Motor neuron (in vitro differentiated cells): Measurements from ENCODE around the gene NTN1. TPM values are rescaled to one million over a fixed set of nuclear protein-coding genes. Genes with fewer than 3 reads are reported as not detected.
"Not testable (repeated sequence)": the region's sequence is repeated elsewhere in the genome, so short reads cannot be mapped to it uniquely, and the experiment has no call there.

ENCODE experiments used
- ATAC-seq, 8 experiments: fragments of 200-7000 bp; cut with Tn5 transposase; replicated peaks in 6 of 8; 2 replicates each; pipeline ENCODE4 v1.8.0; 2021; ENCODE audit warnings: mild to moderate bottlenecking in 8 of 8, moderate library complexity in 8 of 8
- H3K27ac ChIP-seq, 2 donors: fragments of 250-450 bp; sonication (Bioruptor Pico); 2 replicates each; pipeline ENCODE4 v1.9.0; 2021; ENCODE audit warnings: antibody characterized with exemption in 2 of 2, mild to moderate bottlenecking in 2 of 2, moderate library complexity in 1 of 2
- H3K4me1 ChIP-seq, 2 donors: fragments of 250-450 bp; sonication (Bioruptor Pico); replicated peaks in 1 of 2; 2 replicates each; pipeline ENCODE4 v1.6.1; 2021; ENCODE audit warnings: antibody characterized with exemption in 2 of 2, mild to moderate bottlenecking in 2 of 2, moderate library complexity in 1 of 2
- H3K4me3 ChIP-seq, 5 donors: fragments of 250-450 bp; sonication (Bioruptor Pico); 2 replicates each; pipeline ENCODE4 v1.9.0; 2021; ENCODE audit warnings: antibody characterized with exemption in 5 of 5, mild to moderate bottlenecking in 5 of 5, moderate library complexity in 4 of 5
- WGBS, 10 experiments: fragments of 450-650 bp; shearing (Covaris generic); methylation state at CpG; one replicate each; pipeline ENCODE4 v1.0.0; 2022; 5-methylcytosine and 5-hydroxymethylcytosine counted together
- in situ Hi-C, 9 experiments: fragments of 400-800 bp; cut with MboI; loops; one replicate each; pipeline ENCODE4 v1.15.0; 2021; ENCODE audit warnings: low sequenced_read_pairs in 9 of 9, low pct_unique_long_range_greater_than_20kb in 2 of 9; ENCODE audit not compliant: unreplicated experiment in 9 of 9
- total RNA-seq, 8 experiments: library from RNA; unstranded; fragments of 300-600 nt; gene quantifications; 2 replicates each; pipeline versions ENCODE4 v1.2.3 to v1.2.4, GENCODE V29; 2022

The NTN1 gene
- total RNA-seq, 8 experiments from 2014 or later = 8.0 to 491 (median 16.4) TPM

- ATAC-seq = no peak
- H3K27ac ChIP-seq = no peak overlapping the region
- peaks cover 10 to 32% of the 10 kb centered on the region in 2 donors for H3K4me1 ChIP-seq
- no peak overlapping the region for H3K4me3 ChIP-seq
- 0 to 100% (median 70%) methylated on average over 1 to 6 of the region's 6 CpGs; no CpG with 5 or more reads in 1 of the 10 experiments for WGBS, 10 experiments
- in situ Hi-C loops = loop anchor here in 1 of 9 experiments (25.0 kb wide), 1 partner anchor 281 kb away; no protein-coding TSS in a partner anchor
Observed at GRCh38 chr17:9255833-9256232, 234.5 kb downstream of the NTN1 start.

- no peak for ATAC-seq
- Histone ChIP-seq H3K27ac (no peak overlapping the region), H3K4me3 (no peak overlapping the region), H3K4me1 (peaks cover 15 to 38% of the 10 kb centered on the region in 2 donors)
- in situ Hi-C loops = loop anchor here in 1 of 9 experiments (25.0 kb wide), 1 partner anchor 281 kb away; no protein-coding TSS in a partner anchor
- WGBS, 10 experiments = 58 to 100% (median 82%) methylated on average over 1 to 6 of the region's 6 CpGs; no CpG with 5 or more reads in 2 of the 10 experiments
Observed at GRCh38 chr17:9256361-9256750, 235.0 kb downstream of the NTN1 start.

- 7 to 95% (median 78%) methylated on average over 3 to 14 of the region's 19 CpGs; no CpG with 5 or more reads in 1 of the 10 experiments for WGBS, 10 experiments
- no peak overlapping the region for H3K27ac ChIP-seq
Observed at GRCh38 chr17:9256751-9257629, 235.7 kb downstream of the NTN1 start.

GRCh38 chr17:9257630-9257965 is 236.3 kb downstream of the NTN1 start:
- H3K27ac ChIP-seq, H3K4me3 ChIP-seq, ATAC-seq: not testable (repeated sequence)
- 80 to 100% (median 92%) methylated on average over 2 to 7 of the region's 9 CpGs; no CpG with 5 or more reads in 3 of the 10 experiments for WGBS, 10 experiments
- peaks cover 24 to 47% of the 10 kb centered on the region in 2 donors for H3K4me1 ChIP-seq
- in situ Hi-C loops = loop anchor here in 1 of 9 experiments (25.0 kb wide), 1 partner anchor 280 kb away; no protein-coding TSS in a partner anchor

More at GRCh38 chr17:9256751-9257629, 235.7 kb downstream of the NTN1 start:
- Histone ChIP-seq H3K4me1 (peaks cover 22 to 44% of the 10 kb centered on the region in 2 donors), H3K4me3 (no peak overlapping the region)
- in situ Hi-C loops = loop anchor here in 1 of 9 experiments (25.0 kb wide), 1 partner anchor 280 kb away; no protein-coding TSS in a partner anchor
- ATAC-seq = peak in 3 of 8 experiments; percentile 25 to 40 (median 33)

- ATAC-seq = peak in 4 of 8 experiments; percentile 25 to 65 (median 43)
- in situ Hi-C loops = loop anchor here in 1 of 9 experiments (25.0 kb wide), 1 partner anchor 279 kb away; no protein-coding TSS in a partner anchor
Observed at GRCh38 chr17:9258115-9259015, 237.1 kb downstream of the NTN1 start.

GRCh38 chr17:9259419-9259818 is 238.1 kb downstream of the NTN1 start:
- no peak for ATAC-seq
- no peak overlapping the region for H3K4me3 ChIP-seq
- in situ Hi-C loops = loop anchor here in 1 of 9 experiments (25.0 kb wide), 1 partner anchor 278 kb away; no protein-coding TSS in a partner anchor
- peaks cover 24 to 47% of the 10 kb centered on the region in 2 donors for H3K4me1 ChIP-seq
- WGBS, 10 experiments = 33 to 100% (median 74%) methylated on average over 1 to 10 of the region's 10 CpGs; no CpG with 5 or more reads in 3 of the 10 experiments
- H3K27ac ChIP-seq = no peak overlapping the region

More at GRCh38 chr17:9258115-9259015, 237.1 kb downstream of the NTN1 start:
- H3K4me1 ChIP-seq = peaks cover 24 to 47% of the 10 kb centered on the region in 2 donors
- no peak overlapping the region for H3K27ac ChIP-seq
- no peak overlapping the region for H3K4me3 ChIP-seq
- WGBS, 10 experiments = 33 to 93% (median 80%) methylated on average over 1 to 13 of the region's 15 CpGs; no CpG with 5 or more reads in 1 of the 10 experiments

GRCh38 chr17:9261081-9262012 is 240.0 kb downstream of the NTN1 start:
- peak in 5 of 8 experiments; percentile 49 to 83 (median 69) for ATAC-seq
- Histone ChIP-seq H3K4me3 (no peak overlapping the region), H3K27ac (peak overlapping the region; percentile 28 to 50), H3K4me1 (peaks cover 20 to 51% of the 10 kb centered on the region in 2 donors)
- in situ Hi-C loops = loop anchor here in 1 of 9 experiments (25.0 kb wide), 1 partner anchor 276 kb away; no protein-coding TSS in a partner anchor
- 70 to 100% (median 86%) methylated on average over 1 to 15 of the region's 24 CpGs for WGBS, 10 experiments

- no peak for ATAC-seq
- in situ Hi-C loops = loop anchor here in 1 of 9 experiments (25.0 kb wide), 1 partner anchor 271 kb away; no protein-coding TSS in a partner anchor
- no peak overlapping the region for H3K27ac ChIP-seq
- H3K4me3 ChIP-seq = no peak overlapping the region
- peaks cover 18 to 26% of the 10 kb centered on the region in 2 donors for H3K4me1 ChIP-seq
- 58 to 100% (median 93%) methylated on average over 1 to 7 of the region's 14 CpGs; no CpG with 5 or more reads in 1 of the 10 experiments for WGBS, 10 experiments
Observed at GRCh38 chr17:9266031-9266680, 244.8 kb downstream of the NTN1 start.

- peak in 3 of 8 experiments; percentile 56 to 84 (median 59) for ATAC-seq
- in situ Hi-C loops = loop anchor here in 1 of 9 experiments (25.0 kb wide), 1 partner anchor 271 kb away; no protein-coding TSS in a partner anchor
- Histone ChIP-seq H3K4me1 (peaks cover 15 to 21% of the 10 kb centered on the region in 2 donors), H3K4me3 (no peak overlapping the region), H3K27ac (no peak overlapping the region)
- 7 to 97% (median 67%) methylated on average over 1 to 9 of the region's 9 CpGs; no CpG with 5 or more reads in 2 of the 10 experiments for WGBS, 10 experiments
Observed at GRCh38 chr17:9266697-9267117, 245.4 kb downstream of the NTN1 start.

- no peak overlapping the region for H3K4me3 ChIP-seq
- no peak overlapping the region for H3K27ac ChIP-seq
- peaks cover 28 to 34% of the 10 kb centered on the region in 2 donors for H3K4me1 ChIP-seq
- in situ Hi-C loops = loop anchor here in 1 of 9 experiments (25.0 kb wide), 1 partner anchor 269 kb away; no protein-coding TSS in a partner anchor
- no peak for ATAC-seq
- WGBS, 10 experiments = 75 to 100% (median 93%) methylated on average over 1 to 4 of the region's 6 CpGs; no CpG with 5 or more reads in 6 of the 10 experiments
Observed at GRCh38 chr17:9268546-9268945, 247.2 kb downstream of the NTN1 start.
